GM19452 (cell line): ENCODE data around the gene EPB41.

ENCODE experiments used
- ATAC-seq: cut with Tn5 transposase; IDR thresholded peaks from one replicate; pipeline ENCODE4 v1.9.1; 2021; ENCODE audit not compliant: unreplicated experiment

Gene EPB41

DNA sequence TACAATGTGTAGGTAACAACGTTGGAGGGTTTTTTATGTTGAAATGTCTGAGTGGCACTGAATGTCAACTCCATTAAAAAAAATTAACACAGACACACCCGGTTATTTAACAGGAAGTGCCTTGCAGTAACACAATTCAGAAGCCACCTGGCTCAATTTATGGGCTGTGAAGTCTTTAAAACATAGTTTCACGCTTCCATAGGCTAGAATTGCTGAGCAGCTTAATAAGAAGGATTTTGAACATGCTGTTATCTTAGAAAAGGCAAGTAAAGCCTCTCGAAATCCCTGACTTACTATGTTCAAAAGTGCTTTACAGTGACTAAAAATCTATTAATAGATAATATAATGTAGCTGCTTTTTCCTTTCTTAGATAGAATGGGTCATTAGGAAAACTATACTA lies 247.7 kb downstream of the EPB41 start:
- ATAC-seq: no peak

DNA sequence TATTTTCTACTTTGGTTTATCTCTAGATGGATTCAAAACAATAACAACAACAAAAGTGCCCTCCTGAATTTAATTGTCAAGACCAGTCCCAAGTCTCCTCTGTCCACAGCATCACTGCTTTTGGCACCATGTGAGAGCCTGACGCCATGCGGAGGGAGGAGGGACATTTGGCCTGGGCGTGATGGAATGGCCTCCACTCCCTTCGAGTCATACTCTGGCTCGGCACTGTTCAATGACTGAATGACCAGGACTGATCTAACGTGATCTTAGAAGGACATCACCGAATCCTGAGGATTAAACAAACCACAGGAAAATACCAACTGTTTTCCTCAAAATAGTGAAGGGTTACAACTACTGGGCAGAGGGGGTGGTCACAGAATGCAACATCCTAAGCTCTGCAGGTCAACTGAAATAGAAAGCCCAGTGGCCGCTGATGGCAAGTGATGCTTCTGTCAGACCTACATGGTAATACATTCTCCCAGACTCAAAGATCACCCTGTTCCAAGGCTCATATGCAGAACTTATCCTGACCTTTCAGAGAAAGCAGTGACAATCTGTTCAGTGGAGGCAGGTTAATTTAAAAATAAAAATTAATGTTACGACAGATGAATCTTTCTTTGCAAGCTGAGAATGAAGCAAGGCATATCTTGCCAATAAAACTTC lies 248.2 kb downstream of the EPB41 start:
- ATAC-seq: no peak

DNA sequence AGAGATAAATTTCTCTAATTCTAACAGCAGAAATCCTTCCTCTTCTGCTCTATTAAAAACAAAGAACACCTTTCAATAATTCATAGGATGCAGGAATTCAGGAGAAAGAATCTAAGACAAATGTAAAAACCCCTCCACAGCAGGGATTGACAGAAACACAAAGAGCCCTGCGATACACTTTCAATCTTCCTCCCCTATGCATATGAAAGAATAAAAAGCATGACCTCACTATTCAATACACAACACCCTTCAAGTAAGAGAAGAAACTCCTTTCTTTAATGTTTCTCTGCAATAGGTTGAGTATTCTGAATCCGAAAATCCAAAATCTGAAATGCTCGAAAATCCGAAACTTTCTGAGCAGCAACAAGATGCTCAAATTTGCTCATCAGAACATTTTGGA lies 250.2 kb downstream of the EPB41 start:
- no peak for ATAC-seq

DNA sequence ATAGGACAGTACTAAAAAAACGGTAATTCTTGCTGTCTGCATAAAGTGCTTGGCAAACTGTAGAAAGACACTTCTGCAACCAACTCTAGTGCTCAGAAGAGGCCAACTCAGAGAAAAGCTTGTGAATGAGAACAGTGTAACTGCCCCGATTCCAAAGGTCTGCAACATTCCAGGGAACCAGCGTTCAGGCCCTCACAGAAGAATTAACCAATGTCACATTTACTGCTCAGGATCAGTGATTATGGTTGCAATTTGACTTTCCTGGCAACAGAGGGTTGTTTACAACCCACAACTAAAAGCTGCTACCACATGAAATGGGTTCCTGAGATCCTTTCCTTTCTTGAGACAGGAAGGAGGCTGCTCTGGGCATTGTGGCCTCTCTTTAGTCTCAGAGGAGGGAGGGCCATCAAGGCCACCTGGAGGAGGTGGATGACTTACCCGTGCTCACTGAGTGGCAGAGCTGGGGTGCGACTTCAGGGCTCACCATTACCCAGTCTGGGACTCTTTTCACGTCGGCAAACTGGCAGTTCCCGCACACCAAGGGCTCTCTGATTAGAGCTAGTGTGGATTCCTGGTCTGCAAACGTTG lies 252.0 kb downstream of the EPB41 start:
- no peak for ATAC-seq

DNA sequence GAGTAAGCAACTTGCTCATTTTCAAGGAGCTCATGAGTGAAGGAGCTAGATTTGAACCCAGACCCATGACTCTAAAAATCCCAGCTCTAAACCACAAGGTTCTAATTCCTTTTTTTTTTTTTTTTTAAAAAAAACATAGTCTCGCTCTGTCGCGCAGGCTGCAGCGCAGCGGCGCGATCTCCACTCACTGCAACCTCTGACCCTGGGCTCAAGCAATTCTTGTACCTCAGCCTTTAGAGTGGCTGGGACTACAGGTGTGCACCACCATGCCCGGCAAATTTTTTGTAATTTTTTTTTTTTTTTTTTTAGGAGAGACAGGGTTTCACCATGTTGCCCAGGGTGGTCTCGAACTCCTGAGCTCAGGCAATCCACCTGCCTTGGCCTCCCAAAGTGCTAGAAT lies 253.5 kb downstream of the EPB41 start:
- ATAC-seq: no peak
